Left ventricle myocardium inferior (tissue), 1 donor: Measurements from ENCODE around the gene GPR108. TPM values are rescaled to one million over a fixed set of nuclear protein-coding genes. Genes with fewer than 3 reads are reported as not detected.
A peak's percentile ranks its signal among the peaks of the same experiment; 100 is the strongest.
"Not testable (repeated sequence)": the region's sequence is repeated elsewhere in the genome, so short reads cannot be mapped to it uniquely, and the experiment has no call there.

Experiments used
- DNase-seq: peaks from one replicate; pipeline ENCODE4 v3.0.0-alpha.2; 2020
- H3K27ac ChIP-seq: fragments of 200-600 bp; replicated peaks from 2 replicates; pipeline ENCODE4 v1.8.0; 2021
- H3K27me3 ChIP-seq: fragments of 200-600 bp; 2 replicates; pipeline ENCODE4 v1.8.0; 2021; ENCODE audit warnings: low read depth
- H3K36me3 ChIP-seq: fragments of 200-600 bp; 2 replicates; pipeline ENCODE4 v1.8.0; 2021
- H3K4me1 ChIP-seq: fragments of 200-600 bp; 2 replicates; pipeline ENCODE4 v1.8.0; 2021
- H3K4me3 ChIP-seq: fragments of 200-600 bp; 2 replicates; pipeline ENCODE4 v1.8.0; 2021; ENCODE audit warnings: mild to moderate bottlenecking, moderate library complexity
- H3K9me3 ChIP-seq: fragments of 200-600 bp; replicated peaks from 2 replicates; pipeline ENCODE4 v1.8.0; 2021
- CTCF ChIP-seq: fragments of 200-600 bp; IDR thresholded peaks from 2 replicates; pipeline ENCODE4 v1.8.0; 2021; ENCODE audit warnings: antibody characterized with exemption, mild to moderate bottlenecking, borderline replicate concordance
- intact Hi-C: fragments of 100-400 bp; cut with micrococcal nuclease; formaldehyde crosslinking; loops from one replicate; pipeline ENCODE4 v1.11.0; 2022
- total RNA-seq: library from RNA; stranded (reverse); fragmentation: NEBNext Ultra II Directional; extraction: Animal tissue kit (Norgen Biotek cat#: 25700); gene quantifications from one replicate; pipeline ENCODE4 v1.2.1, GENCODE V29; 2021
- donor health status: DM: no; HTN: yes; CAD: no; lungs with severe emphysema.

Gene GPR108
- total RNA-seq, 1 donor from 2014 or later = 22.4 TPM

- Histone ChIP-seq H3K4me1 (no peaks in the 10 kb centered on the region), H3K4me3 (peak overlapping the region; percentile 4), H3K27ac (no peak overlapping the region), H3K27me3 (peaks cover 86% of the 10 kb centered on the region), H3K36me3 (no peaks in the 10 kb centered on the region), H3K9me3 (no peaks in the 10 kb centered on the region)
- intact Hi-C loops = no loop called here
- no peak for DNase-seq
- TF ChIP-seq CTCF = no peak
Observed at GRCh38 chr19:6710273-6711077, 26.9 kb downstream of the GPR108 start.

DNA sequence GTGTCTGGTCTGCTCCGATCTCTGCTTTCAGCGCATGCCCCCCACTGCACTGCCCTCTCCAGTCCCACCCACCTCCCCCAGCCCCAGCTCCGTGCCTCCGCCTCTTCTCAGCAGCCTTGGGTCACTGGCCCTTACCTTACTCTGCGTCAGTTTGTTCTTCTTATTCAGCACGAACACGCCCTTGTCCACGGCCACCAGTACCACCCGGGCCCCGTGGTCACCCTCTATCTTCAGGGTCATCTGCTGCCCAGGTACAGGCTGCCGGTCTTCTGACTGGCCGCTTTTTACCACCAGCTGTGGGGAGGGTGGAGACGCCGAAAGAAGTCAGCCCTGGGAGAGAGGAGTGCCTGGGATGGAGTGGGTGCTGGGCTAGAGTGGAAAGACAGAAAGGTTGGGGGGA is 27.8 kb downstream of the GPR108 start:
- no peak for DNase-seq
- Histone ChIP-seq H3K9me3 (no peaks in the 10 kb centered on the region), H3K4me1 (no peaks in the 10 kb centered on the region), H3K27me3 (peaks cover 77% of the 10 kb centered on the region), H3K27ac (no peak overlapping the region), H3K4me3 (no peak overlapping the region), H3K36me3 (no peaks in the 10 kb centered on the region)
- TF ChIP-seq CTCF = no peak
- intact Hi-C loops = no loop called here

GRCh38 chr19:6708913-6709312 is 28.5 kb downstream of the GPR108 start:
- H3K4me3 ChIP-seq, DNase-seq, H3K27ac ChIP-seq, H3K36me3 ChIP-seq, H3K4me1 ChIP-seq, H3K9me3 ChIP-seq, intact Hi-C loops: not testable (repeated sequence)
- H3K27me3 ChIP-seq = peaks cover 71% of the 10 kb centered on the region

- H3K27me3 ChIP-seq = peaks cover 76% of the 10 kb centered on the region
- no peaks in the 10 kb centered on the region for H3K9me3 ChIP-seq
- H3K4me3 ChIP-seq = no peak overlapping the region
- H3K36me3 ChIP-seq = no peaks in the 10 kb centered on the region
- DNase-seq = no peak
- H3K27ac ChIP-seq = no peak overlapping the region
- H3K4me1 ChIP-seq = no peaks in the 10 kb centered on the region
- TF ChIP-seq CTCF = no peak
- intact Hi-C loops = no loop called here
Observed at GRCh38 chr19:6708346-6708745, 29.0 kb downstream of the GPR108 start.

- no peaks in the 10 kb centered on the region for H3K9me3 ChIP-seq
- peaks cover 76% of the 10 kb centered on the region for H3K27me3 ChIP-seq
- no peaks in the 10 kb centered on the region for H3K36me3 ChIP-seq
- no peak overlapping the region for H3K4me3 ChIP-seq
- intact Hi-C loops = no loop called here
- H3K27ac ChIP-seq = no peak overlapping the region
- no peak for TF ChIP-seq CTCF
- H3K4me1 ChIP-seq = no peaks in the 10 kb centered on the region
- no peak for DNase-seq
Observed at GRCh38 chr19:6707658-6708018, 29.7 kb downstream of the GPR108 start.

- intact Hi-C loops = no loop called here
- DNase-seq = no peak
- Histone ChIP-seq H3K4me1 (no peaks in the 10 kb centered on the region), H3K9me3 (no peaks in the 10 kb centered on the region), H3K4me3 (no peak overlapping the region), H3K36me3 (peaks cover 4% of the 10 kb centered on the region), H3K27me3 (peaks cover 74% of the 10 kb centered on the region), H3K27ac (no peak overlapping the region)
- no peak for TF ChIP-seq CTCF
Observed at GRCh38 chr19:6707011-6707657, 30.2 kb downstream of the GPR108 start.
